MM.1S (cell line): ENCODE measurements around the gene EFCAB6.

Experiments used
- DNase-seq: peaks from one replicate; pipeline ENCODE4 v3.0.0-alpha.2; 2015
- H2AFZ ChIP-seq: fragments of 300-600 bp; sonication (generic); 2 replicates; pipeline ENCODE4 v1.6.0; 2016; ENCODE audit warnings: antibody characterized with exemption, low read length
- H3F3A ChIP-seq: fragments of 300-600 bp; sonication (generic); 2 replicates; pipeline ENCODE4 v1.6.1; 2016; ENCODE audit warnings: mild to moderate bottlenecking, antibody characterized with exemption, low read length, moderate library complexity, mixed read lengths; ENCODE audit not compliant: insufficient read depth
- H3K27ac ChIP-seq: fragments of 300-600 bp; sonication (generic); 2 replicates; pipeline ENCODE4 v1.5.1; 2016; ENCODE audit warnings: mild to moderate bottlenecking, low read length
- H3K27me3 ChIP-seq: fragments of 300-600 bp; sonication (generic); replicated peaks from 2 replicates; pipeline ENCODE4 v1.6.0; 2016; ENCODE audit warnings: low read length; ENCODE audit not compliant: insufficient read depth
- H3K36me3 ChIP-seq: fragments of 300-600 bp; sonication (generic); replicated peaks from 2 replicates; pipeline ENCODE4 v1.6.1; 2016; ENCODE audit warnings: mild to moderate bottlenecking, low read length, mixed read lengths; ENCODE audit not compliant: insufficient read depth
- H3K4me1 ChIP-seq: fragments of 300-600 bp; sonication (generic); 2 replicates; pipeline ENCODE4 v1.6.1; 2016; ENCODE audit warnings: low read length, mixed read lengths
- H3K4me2 ChIP-seq: fragments of 300-600 bp; sonication (generic); 2 replicates; pipeline ENCODE4 v1.6.0; 2016; ENCODE audit warnings: low read depth, low read length
- H3K4me3 ChIP-seq: fragments of 300-600 bp; sonication (generic); 2 replicates; pipeline ENCODE4 v1.5.1; 2016; ENCODE audit warnings: low read length, mixed read lengths
- H3K79me2 ChIP-seq: fragments of 300-600 bp; sonication (generic); 2 replicates; pipeline ENCODE4 v1.6.1; 2016; ENCODE audit warnings: mixed run types, low read length, mixed read lengths
- H3K9ac ChIP-seq: fragments of 300-600 bp; sonication (generic); 2 replicates; pipeline ENCODE4 v1.6.1; 2016; ENCODE audit warnings: low read length, mixed read lengths
- H3K9me2 ChIP-seq: fragments of 300-600 bp; sonication (generic); replicated peaks from 2 replicates; pipeline ENCODE4 v1.6.1; 2016; ENCODE audit warnings: mild to moderate bottlenecking, low read length, mixed read lengths; ENCODE audit not compliant: insufficient read depth
- H3K9me3 ChIP-seq: fragments of 300-600 bp; sonication (generic); replicated peaks from 2 replicates; pipeline ENCODE4 v1.6.1; 2016; ENCODE audit warnings: mild to moderate bottlenecking, low read length, mixed read lengths; ENCODE audit not compliant: insufficient read depth
- H4K20me1 ChIP-seq: fragments of 300-600 bp; sonication (generic); 2 replicates; pipeline ENCODE4 v1.6.1; 2016; ENCODE audit warnings: mild to moderate bottlenecking, low read length, moderate library complexity, mixed read lengths; ENCODE audit not compliant: insufficient read depth
- EZH2 ChIP-seq: fragments of 300-600 bp; sonication (generic); optimal IDR thresholded peaks from 2 replicates; pipeline ENCODE3; 2017; ENCODE audit warnings: low read depth, mild to moderate bottlenecking, antibody characterized with exemption, low read length, mixed read lengths
- EZH2phosphoT487 ChIP-seq: fragments of 300-600 bp; sonication (generic); IDR thresholded peaks from 2 replicates; pipeline ENCODE4 v1.6.1; 2018; ENCODE audit warnings: antibody characterized with exemption, low read length
- TF ChIP-seq, protein P1 (sequence below): fragments of 300-600 bp; sonication (generic); IDR thresholded peaks from 2 replicates; pipeline ENCODE4 v1.5.1; 2016; ENCODE audit warnings: antibody characterized with exemption, low read length, mixed read lengths

The EFCAB6 gene

DNA sequence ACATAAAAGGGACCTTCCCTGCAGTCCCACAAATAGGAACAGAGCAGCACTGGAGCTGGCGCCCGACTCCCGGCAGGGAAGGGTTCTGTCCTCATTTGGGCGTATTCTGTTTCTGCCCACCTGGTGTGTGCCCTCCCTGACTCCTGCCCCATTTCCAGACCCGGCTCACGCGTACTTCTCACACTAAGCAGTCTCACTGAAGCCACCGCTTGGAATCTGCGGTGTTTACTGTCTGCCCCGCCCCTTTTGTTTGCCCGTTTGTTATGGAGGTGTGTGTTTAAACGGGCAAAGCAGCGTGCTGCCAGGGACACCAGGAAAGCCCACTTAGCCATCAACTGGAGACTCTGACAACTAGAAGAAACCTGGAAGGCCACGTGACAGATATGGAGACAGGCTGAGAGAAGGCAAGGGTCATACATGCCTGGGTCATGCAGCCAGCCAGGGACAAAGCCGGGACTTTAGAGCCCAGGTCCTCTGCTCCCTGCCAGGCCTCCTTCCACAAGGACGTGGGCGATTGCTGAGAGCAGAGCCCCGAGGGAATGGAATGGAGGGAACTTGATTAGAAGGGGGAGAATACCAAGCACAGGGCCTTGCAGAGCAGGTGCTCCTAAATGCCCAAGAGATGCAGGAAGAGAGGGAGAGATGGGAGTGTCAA is 8.7 kb upstream of the EFCAB6 start:
- Histone ChIP-seq H3K9me3 (no peaks in the 10 kb centered on the region), H3K36me3 (no peaks in the 10 kb centered on the region), H3K27ac (no peak overlapping the region), H3K9ac (no peak overlapping the region), H4K20me1 (no peaks in the 10 kb centered on the region), H3K4me3 (no peak overlapping the region), H2AFZ (no peak overlapping the region), H3F3A (no peaks in the 10 kb centered on the region), H3K4me2 (no peak overlapping the region), H3K79me2 (no peaks in the 10 kb centered on the region), H3K27me3 (peaks cover 67% of the 10 kb centered on the region), H3K9me2 (no peaks in the 10 kb centered on the region), H3K4me1 (no peaks in the 10 kb centered on the region)
- no peak for DNase-seq
- TF ChIP-seq EZH2phosphoT487 (no peak), EZH2 (no peak)
- TF ChIP-seq, protein P1, sequence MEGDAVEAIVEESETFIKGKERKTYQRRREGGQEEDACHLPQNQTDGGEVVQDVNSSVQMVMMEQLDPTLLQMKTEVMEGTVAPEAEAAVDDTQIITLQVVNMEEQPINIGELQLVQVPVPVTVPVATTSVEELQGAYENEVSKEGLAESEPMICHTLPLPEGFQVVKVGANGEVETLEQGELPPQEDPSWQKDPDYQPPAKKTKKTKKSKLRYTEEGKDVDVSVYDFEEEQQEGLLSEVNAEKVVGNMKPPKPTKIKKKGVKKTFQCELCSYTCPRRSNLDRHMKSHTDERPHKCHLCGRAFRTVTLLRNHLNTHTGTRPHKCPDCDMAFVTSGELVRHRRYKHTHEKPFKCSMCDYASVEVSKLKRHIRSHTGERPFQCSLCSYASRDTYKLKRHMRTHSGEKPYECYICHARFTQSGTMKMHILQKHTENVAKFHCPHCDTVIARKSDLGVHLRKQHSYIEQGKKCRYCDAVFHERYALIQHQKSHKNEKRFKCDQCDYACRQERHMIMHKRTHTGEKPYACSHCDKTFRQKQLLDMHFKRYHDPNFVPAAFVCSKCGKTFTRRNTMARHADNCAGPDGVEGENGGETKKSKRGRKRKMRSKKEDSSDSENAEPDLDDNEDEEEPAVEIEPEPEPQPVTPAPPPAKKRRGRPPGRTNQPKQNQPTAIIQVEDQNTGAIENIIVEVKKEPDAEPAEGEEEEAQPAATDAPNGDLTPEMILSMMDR: no peak

DNA sequence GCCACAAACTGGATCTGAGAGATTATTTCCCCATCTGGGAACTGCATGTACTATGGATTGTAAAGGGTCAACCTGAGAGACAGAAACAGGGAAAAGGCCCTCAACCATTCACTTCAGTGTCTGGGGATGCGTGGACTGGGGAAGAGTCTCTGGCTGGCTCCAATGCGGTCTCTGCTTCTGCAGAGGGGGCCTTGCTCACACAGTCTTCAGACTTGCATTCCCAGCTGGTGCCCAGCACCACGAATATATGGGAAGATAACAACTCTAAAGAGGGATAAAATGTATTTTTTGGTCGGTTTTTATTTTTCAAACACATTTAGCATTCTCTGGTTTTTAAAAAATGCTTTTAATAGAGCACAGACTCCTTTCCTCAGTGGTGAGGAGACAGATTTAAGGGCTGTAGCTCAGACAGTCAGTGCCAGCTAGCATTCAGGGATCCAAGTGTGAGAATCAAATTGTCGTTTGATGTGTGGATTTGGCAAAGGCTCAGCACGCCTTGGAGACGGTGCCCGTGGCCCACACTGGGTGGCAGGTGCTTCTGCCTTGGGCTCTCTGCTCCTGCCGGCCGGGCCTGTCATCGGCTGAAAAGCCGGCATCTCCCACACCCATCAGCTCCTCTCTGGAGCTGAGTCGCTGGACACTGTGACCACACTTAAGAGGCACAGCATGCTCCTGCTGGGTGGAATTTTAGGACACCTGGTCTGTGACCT is 8.0 kb upstream of the EFCAB6 start:
- TF ChIP-seq EZH2phosphoT487 (no peak), EZH2 (no peak)
- TF ChIP-seq, protein P1: no peak
- no peaks in the 10 kb centered on the region for H3K36me3 ChIP-seq
- no peak overlapping the region for H3K9ac ChIP-seq
- DNase-seq: no peak
- no peak overlapping the region for H3K27ac ChIP-seq
- no peaks in the 10 kb centered on the region for H3K9me2 ChIP-seq
- H3K4me2 ChIP-seq: no peak overlapping the region
- no peak overlapping the region for H2AFZ ChIP-seq
- no peaks in the 10 kb centered on the region for H3K9me3 ChIP-seq
- no peak overlapping the region for H3K4me3 ChIP-seq
- H3F3A ChIP-seq: no peaks in the 10 kb centered on the region
- no peaks in the 10 kb centered on the region for H4K20me1 ChIP-seq
- peaks cover 60% of the 10 kb centered on the region for H3K27me3 ChIP-seq
- H3K79me2 ChIP-seq: no peaks in the 10 kb centered on the region
- H3K4me1 ChIP-seq: no peaks in the 10 kb centered on the region

DNA sequence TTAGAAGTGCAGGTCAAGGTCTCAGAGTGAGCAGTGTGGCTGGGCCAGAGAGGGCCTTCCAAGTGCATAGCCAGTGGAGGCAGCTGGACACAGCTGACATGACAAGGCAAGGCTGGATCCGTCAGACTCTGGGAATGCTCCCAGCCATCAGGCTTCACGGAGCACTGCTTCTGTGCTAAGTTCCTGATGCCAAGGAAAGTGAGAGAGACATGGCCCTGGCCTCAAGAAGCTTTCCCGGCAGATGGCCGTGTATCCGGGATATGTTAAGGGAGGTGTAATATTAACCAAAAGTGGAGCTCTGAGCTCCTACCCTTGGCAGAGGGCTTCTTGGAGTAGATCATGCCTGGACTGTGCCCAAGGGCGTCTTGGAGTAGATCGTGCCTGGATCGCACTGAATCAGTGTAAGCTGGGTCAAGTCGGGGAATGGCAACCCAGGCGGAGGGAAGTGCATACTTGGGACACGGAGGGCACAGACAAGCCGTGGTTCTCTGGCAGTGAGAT is 7.4 kb upstream of the EFCAB6 start:
- no peak for TF ChIP-seq EZH2
- no peak for TF ChIP-seq EZH2phosphoT487
- TF ChIP-seq, protein P1: no peak
- Histone ChIP-seq H3K9me3 (no peaks in the 10 kb centered on the region), H3K36me3 (no peaks in the 10 kb centered on the region), H3K4me2 (no peak overlapping the region), H4K20me1 (no peaks in the 10 kb centered on the region), H3K9ac (no peak overlapping the region), H3K4me1 (no peaks in the 10 kb centered on the region), H3K79me2 (no peaks in the 10 kb centered on the region), H3K27ac (no peak overlapping the region), H3F3A (no peaks in the 10 kb centered on the region), H3K27me3 (peaks cover 54% of the 10 kb centered on the region), H3K4me3 (no peak overlapping the region), H2AFZ (no peak overlapping the region), H3K9me2 (no peaks in the 10 kb centered on the region)
- DNase-seq: no peak
